H7 (cell line): Measurements from ENCODE around the gene NDUFS8. TPM values are rescaled to one million over a fixed set of nuclear protein-coding genes. Genes with fewer than 3 reads are reported as not detected.

Experiments
- DNase-seq: peaks from one replicate; pipeline ENCODE4 v3.0.0; 2012
- H3K27me3 ChIP-seq: 2 replicates; pipeline ENCODE4 v1.6.0; 2011; ENCODE audit warnings: mild to moderate bottlenecking, low read length; ENCODE audit not compliant: control insufficient read depth, insufficient read depth
- H3K36me3 ChIP-seq: replicated peaks from 2 replicates; pipeline ENCODE4 v1.5.1; 2011; ENCODE audit warnings: low read length; ENCODE audit not compliant: control insufficient read depth, insufficient read depth
- H3K4me3 ChIP-seq: 2 replicates; pipeline ENCODE4 v1.5.1; 2011; ENCODE audit warnings: low read depth, mild to moderate bottlenecking, control low read depth, low read length, moderate library complexity; ENCODE audit not compliant: insufficient read depth
- total RNA-seq: library from RNA; depleted of rRNA; stranded (reverse); fragments of >200 nt; shearing (Covaris generic); gene quantifications from 2 replicates; pipeline ENCODE4 v1.2.3, GENCODE V29; 2014

The NDUFS8 gene
- total RNA-seq, 1 experiment from 2014 or later, result 277 TPM

DNA sequence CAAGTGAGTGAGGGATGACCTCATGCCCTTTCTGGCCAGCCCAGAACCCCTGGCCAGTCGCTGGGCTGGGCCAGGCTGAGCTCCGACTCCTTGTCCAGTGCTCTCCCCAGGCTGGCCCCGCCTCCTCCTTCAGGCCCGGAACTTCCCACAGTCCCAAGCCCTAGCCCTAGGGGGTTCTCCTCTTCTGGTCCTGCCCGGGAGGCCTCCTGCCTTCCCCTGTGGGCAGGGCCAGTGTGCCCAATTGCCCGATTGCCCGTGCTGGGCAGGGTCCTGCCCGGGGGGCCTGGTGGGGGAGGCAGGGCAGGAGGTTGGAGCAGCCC lies 12.5 kb downstream of the NDUFS8 start:
- Histone ChIP-seq H3K27me3 (no peaks in the 10 kb centered on the region), H3K36me3 (no peaks in the 10 kb centered on the region), H3K4me3 (no peak overlapping the region)
- DNase-seq, result peak; percentile 67

DNA sequence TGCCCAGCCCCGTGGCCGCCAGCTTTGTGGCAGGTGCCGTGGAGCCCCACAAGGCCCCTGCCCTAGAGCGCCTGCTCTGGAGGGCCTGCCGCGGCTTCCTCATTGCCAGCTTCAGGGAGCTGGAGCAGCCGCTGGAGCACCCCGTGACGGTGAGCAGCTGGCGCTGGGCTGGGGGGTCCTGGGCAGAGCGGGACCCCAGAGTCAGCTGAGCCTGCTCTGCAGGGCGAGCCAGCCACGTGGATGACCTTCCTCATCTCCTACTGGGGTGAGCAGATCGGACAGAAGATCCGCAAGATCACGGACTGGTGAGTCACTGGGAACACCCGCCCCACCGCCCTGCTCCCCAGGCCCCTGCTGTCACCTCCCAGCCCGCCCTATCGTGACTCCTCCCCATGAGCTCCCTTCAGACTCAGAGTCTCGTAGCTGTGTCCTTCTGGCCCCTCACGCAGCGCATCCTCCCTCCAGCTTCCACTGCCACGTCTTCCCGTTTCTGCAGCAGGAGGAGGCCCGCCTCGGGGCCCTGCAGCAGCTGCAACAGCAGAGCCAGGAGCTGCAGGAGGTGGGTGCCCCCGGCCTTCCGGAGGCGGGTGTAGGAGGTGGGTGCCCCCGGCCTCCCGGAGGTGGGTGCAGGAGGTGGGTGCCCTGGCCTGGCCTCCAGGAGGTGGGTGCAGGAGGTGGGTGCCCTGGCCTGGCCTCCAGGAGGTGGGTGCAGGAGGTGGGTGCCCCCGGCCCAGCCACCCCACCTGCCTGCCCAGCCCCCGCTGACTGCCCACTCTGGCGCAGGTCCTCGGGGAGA lies 13.1 kb downstream of the NDUFS8 start:
- peak; percentile 78 for DNase-seq
- H3K36me3 ChIP-seq, result no peaks in the 10 kb centered on the region

DNA sequence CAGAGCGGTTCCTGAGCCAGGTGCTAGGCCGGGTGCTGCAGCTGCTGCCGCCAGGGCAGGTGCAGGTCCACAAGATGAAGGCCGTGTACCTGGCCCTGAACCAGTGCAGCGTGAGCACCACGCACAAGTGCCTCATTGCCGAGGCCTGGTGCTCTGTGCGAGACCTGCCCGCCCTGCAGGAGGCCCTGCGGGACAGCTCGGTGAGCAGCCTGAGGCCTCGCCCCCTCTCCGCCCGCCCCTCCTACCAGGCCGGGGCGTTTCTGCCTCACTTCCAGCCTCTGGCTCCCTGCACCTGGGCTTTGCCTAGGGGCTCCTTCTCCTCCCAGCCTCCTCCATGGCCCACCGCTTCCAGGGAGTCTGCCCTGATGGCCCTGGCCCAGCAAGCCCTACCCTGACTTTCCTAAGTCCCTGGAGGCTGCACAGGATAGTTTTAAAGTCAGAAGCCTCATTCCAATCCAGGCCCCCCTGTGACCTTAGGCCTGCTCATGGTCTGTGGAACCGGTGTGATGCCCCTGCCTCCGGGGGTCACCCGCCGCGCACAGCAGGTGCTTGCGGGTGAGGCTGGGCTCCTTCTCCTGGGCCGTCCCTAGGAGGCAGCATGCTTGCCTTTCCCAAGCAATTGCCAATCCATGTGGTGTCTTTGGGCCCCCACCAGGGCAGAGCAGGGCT lies 13.8 kb downstream of the NDUFS8 start:
- peak; percentile 85 for DNase-seq
- H3K36me3 ChIP-seq, result no peaks in the 10 kb centered on the region
- H3K4me3 ChIP-seq, result no peak overlapping the region
- H3K27me3 ChIP-seq, result no peaks in the 10 kb centered on the region

More for the DNA sequence above, 13.1 kb downstream of the NDUFS8 start:
- Histone ChIP-seq H3K27me3 (no peaks in the 10 kb centered on the region), H3K4me3 (no peak overlapping the region)

DNA sequence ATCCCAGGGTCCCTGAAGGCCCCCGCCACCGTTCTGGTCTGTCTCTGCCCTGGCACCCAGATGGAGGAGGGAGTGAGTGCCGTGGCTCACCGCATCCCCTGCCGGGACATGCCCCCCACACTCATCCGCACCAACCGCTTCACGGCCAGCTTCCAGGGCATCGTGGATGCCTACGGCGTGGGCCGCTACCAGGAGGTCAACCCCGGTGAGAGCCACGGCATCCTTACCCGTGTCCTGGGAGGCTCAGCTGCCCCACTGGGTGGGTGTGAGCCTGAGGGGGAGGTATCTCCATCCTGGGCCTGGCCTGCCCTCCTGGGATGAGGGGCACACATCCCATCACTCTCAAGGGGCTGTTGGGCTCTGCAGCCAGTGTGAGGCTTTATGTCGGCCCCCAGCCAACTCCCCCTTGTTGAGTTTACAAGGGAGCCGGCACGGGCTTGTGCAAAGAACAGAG lies 14.4 kb downstream of the NDUFS8 start:
- H3K36me3 ChIP-seq, result no peaks in the 10 kb centered on the region
- peak; percentile 65 for DNase-seq

DNA sequence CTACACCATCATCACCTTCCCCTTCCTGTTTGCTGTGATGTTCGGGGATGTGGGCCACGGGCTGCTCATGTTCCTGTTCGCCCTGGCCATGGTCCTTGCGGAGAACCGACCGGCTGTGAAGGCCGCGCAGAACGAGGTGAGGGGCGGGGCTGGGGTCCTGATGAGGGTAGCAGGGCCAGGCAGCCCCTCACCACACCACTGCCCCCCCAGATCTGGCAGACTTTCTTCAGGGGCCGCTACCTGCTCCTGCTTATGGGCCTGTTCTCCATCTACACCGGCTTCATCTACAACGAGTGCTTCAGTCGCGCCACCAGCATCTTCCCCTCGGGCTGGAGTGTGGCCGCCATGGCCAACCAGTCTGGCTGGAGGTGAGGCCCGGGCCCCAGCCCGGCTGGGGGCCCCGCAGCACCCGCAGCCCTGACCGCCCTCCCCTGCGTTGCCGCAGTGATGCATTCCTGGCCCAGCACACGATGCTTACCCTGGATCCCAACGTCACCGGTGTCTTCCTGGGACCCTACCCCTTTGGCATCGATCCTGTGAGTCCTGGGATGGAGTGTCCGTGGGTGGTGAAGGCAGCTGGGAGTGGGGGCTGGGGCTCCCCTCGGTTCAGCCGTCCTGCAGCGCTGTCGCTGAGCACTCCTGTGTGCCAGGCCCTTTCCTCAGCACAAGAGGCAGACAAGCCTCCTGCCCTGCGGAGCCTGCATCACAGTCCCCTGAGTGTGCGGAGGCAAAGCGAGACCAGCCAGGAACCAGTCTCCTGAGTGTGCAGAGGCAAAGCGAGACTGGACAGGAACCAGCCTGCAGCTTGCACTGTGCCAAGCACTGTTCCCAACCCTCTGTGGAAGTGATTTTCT lies 17.2 kb downstream of the NDUFS8 start:
- H3K4me3 ChIP-seq, result no peak overlapping the region
- peak; percentile 64 for DNase-seq
- H3K36me3 ChIP-seq, result no peaks in the 10 kb centered on the region
- no peaks in the 10 kb centered on the region for H3K27me3 ChIP-seq

More for the DNA sequence above, 14.4 kb downstream of the NDUFS8 start:
- Histone ChIP-seq H3K27me3 (no peaks in the 10 kb centered on the region), H3K4me3 (no peak overlapping the region)

DNA sequence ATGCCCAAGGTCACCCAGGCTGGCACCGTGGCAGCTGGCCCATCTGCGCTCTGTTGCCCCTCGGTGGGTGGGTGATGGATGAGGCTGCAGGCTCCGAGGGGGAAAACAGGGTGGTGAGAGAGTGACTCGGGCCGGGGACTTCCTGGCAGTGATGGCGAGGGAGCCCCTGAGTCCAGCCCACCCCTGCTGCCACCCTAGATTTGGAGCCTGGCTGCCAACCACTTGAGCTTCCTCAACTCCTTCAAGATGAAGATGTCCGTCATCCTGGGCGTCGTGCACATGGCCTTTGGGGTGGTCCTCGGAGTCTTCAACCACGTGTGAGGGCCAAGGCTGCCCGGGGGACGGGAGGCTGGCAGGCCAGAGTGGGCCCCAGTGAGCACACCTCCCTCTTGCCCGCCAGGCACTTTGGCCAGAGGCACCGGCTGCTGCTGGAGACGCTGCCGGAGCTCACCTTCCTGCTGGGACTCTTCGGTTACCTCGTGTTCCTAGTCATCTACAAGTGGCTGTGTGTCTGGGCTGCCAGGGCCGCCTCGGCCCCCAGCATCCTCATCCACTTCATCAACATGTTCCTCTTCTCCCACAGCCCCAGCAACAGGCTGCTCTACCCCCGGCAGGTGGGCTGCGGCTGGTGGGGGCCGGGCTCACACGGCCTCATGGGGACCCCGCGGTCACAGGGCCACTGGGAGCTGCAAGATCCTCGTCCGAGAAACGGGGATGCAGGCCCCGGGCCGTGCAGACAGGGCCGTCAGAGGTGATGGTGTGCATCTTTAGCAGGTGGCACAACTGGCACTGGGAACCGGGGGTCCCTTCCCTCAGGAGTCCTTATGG lies 18.4 kb downstream of the NDUFS8 start:
- Histone ChIP-seq H3K36me3 (peaks cover 5% of the 10 kb centered on the region), H3K4me3 (no peak overlapping the region), H3K27me3 (no peaks in the 10 kb centered on the region)
- DNase-seq, result peak; percentile 69

- no peak overlapping the region for H3K4me3 ChIP-seq
- peaks cover 6% of the 10 kb centered on the region for H3K36me3 ChIP-seq
- no peaks in the 10 kb centered on the region for H3K27me3 ChIP-seq
- DNase-seq, result peak; percentile 74
These were observed 19.3 kb downstream of the NDUFS8 start for GRCh38 chr11:68049509-68050370.

DNA sequence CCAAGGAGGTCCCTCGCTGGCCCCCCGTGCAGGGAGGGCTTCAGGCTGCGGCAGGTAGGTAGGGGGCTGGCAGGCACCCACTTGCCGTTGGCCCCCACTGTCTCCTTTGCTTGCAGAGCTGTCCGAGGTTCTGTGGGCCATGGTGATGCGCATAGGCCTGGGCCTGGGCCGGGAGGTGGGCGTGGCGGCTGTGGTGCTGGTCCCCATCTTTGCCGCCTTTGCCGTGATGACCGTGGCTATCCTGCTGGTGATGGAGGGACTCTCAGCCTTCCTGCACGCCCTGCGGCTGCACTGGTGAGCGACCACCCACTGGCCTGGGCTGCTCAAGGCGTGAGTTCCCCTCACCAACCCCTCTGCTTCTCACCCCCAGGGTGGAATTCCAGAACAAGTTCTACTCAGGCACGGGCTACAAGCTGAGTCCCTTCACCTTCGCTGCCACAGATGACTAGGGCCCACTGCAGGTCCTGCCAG lies 19.9 kb downstream of the NDUFS8 start:
- Histone ChIP-seq H3K27me3 (no peaks in the 10 kb centered on the region), H3K36me3 (peaks cover 6% of the 10 kb centered on the region), H3K4me3 (no peak overlapping the region)
- peak; percentile 69 for DNase-seq

GRCh38 chr11:68051191-68052136 lies 21.0 kb downstream of the NDUFS8 start:
- no peaks in the 10 kb centered on the region for H3K27me3 ChIP-seq
- H3K4me3 ChIP-seq, result no peak overlapping the region
- peak; percentile 81 for DNase-seq
- H3K36me3 ChIP-seq, result peaks cover 6% of the 10 kb centered on the region

GRCh38 chr11:68052137-68052873 lies 21.8 kb downstream of the NDUFS8 start:
- DNase-seq, result peak; percentile 48
- Histone ChIP-seq H3K27me3 (no peaks in the 10 kb centered on the region), H3K36me3 (peaks cover 6% of the 10 kb centered on the region), H3K4me3 (no peak overlapping the region)

DNA sequence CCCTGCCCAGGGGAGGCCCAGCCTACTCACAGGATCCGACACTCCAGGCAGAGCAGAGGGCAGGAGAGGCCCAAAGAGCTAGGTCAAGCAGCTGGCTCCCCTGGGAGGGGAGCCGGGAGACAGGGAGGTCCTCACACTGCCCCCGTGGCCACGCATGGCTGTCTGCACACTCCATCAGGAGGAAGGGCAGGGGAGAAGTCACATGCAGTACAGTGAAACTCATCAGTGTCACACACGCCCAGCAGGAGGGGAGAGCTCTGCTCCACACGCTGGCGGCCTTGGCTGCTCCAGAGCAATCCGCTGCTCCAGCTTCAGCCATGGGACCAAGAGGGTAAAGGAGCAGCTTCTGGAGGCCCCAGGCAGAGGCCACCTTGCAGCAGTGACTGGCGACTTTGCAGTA lies 22.6 kb downstream of the NDUFS8 start:
- DNase-seq, result peak; percentile 43
- Histone ChIP-seq H3K36me3 (peaks cover 6% of the 10 kb centered on the region), H3K4me3 (no peak overlapping the region), H3K27me3 (no peaks in the 10 kb centered on the region)
